GM12874 (cell line): ENCODE results near the gene URAD.

ENCODE experiments used
- TF ChIP-seq, protein P1 (sequence below): IDR thresholded peaks from 2 replicates; pipeline ENCODE4 v1.5.1; 2011; ENCODE audit warnings: low read depth, mild to moderate bottlenecking, control low read depth, low read length, moderate library complexity; ENCODE audit not compliant: insufficient read depth

Gene URAD

DNA sequence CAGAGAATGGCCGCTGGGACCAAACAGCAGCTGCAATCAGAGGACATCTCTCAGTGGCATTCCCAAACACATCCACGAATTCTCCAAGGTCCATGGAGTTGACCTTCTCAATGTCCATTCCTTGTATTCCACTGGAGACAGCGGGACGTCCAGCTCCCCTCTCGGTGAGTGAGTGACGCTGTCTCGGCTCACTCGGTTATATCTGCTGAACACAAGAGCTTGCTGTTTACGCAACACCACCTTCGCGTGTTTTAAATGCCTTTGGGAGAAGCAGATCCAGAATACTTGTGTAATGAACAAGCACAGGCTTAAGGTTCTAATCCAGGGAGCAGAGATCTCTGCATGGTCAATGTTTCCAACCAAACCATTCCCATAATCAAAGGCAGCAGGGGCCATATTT is at the start of gene URAD:
Gene URAD (minus strand): TSS at position 174 of the 400 bp plus-strand sequence. CDS start 56 bp downstream, at position 118.
- TF ChIP-seq, protein P1, sequence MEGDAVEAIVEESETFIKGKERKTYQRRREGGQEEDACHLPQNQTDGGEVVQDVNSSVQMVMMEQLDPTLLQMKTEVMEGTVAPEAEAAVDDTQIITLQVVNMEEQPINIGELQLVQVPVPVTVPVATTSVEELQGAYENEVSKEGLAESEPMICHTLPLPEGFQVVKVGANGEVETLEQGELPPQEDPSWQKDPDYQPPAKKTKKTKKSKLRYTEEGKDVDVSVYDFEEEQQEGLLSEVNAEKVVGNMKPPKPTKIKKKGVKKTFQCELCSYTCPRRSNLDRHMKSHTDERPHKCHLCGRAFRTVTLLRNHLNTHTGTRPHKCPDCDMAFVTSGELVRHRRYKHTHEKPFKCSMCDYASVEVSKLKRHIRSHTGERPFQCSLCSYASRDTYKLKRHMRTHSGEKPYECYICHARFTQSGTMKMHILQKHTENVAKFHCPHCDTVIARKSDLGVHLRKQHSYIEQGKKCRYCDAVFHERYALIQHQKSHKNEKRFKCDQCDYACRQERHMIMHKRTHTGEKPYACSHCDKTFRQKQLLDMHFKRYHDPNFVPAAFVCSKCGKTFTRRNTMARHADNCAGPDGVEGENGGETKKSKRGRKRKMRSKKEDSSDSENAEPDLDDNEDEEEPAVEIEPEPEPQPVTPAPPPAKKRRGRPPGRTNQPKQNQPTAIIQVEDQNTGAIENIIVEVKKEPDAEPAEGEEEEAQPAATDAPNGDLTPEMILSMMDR, result no peak

GRCh38 chr13:28037399-28037798 is 48.9 kb upstream of the URAD start:
- TF ChIP-seq, protein P1, result no peak

- TF ChIP-seq, protein P1, result no peak
Observed at GRCh38 chr13:28035146-28035782, 46.8 kb upstream of the URAD start.

- TF ChIP-seq, protein P1, result no peak
Observed at GRCh38 chr13:28033894-28034655, 45.6 kb upstream of the URAD start.

GRCh38 chr13:28031896-28032288 is 43.4 kb upstream of the URAD start:
- TF ChIP-seq, protein P1, result no peak

GRCh38 chr13:28031220-28031895 is 42.9 kb upstream of the URAD start:
- TF ChIP-seq, protein P1, result no peak
